GM21717 (cell line): ENCODE data around the gene PMM1.
"Not testable (repeated sequence)": the region's sequence is repeated elsewhere in the genome, so short reads cannot be mapped to it uniquely, and the experiment has no call there.

Experiments
- ATAC-seq: cut with Tn5 transposase; IDR thresholded peaks from one replicate; pipeline ENCODE4 v1.9.1; 2021; ENCODE audit warnings: mild to moderate bottlenecking, moderate library complexity; ENCODE audit not compliant: unreplicated experiment

PMM1 gene

DNA sequence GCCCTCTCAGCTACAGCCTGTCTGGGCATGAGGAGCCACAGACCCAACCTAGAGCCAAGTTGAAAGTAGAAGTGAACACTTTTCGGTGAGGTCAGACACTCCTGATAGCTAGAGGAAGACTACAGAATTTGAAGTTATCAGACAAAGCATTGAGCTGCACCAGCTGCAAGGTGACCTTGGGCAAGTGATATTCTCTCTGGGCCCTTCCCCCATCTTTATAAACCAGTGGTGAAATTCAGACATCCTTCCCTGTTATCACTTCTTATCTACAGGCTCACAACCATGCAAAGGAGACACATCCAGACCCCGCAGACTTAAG lies 8.0 kb upstream of the PMM1 start:
- no peak for ATAC-seq

DNA sequence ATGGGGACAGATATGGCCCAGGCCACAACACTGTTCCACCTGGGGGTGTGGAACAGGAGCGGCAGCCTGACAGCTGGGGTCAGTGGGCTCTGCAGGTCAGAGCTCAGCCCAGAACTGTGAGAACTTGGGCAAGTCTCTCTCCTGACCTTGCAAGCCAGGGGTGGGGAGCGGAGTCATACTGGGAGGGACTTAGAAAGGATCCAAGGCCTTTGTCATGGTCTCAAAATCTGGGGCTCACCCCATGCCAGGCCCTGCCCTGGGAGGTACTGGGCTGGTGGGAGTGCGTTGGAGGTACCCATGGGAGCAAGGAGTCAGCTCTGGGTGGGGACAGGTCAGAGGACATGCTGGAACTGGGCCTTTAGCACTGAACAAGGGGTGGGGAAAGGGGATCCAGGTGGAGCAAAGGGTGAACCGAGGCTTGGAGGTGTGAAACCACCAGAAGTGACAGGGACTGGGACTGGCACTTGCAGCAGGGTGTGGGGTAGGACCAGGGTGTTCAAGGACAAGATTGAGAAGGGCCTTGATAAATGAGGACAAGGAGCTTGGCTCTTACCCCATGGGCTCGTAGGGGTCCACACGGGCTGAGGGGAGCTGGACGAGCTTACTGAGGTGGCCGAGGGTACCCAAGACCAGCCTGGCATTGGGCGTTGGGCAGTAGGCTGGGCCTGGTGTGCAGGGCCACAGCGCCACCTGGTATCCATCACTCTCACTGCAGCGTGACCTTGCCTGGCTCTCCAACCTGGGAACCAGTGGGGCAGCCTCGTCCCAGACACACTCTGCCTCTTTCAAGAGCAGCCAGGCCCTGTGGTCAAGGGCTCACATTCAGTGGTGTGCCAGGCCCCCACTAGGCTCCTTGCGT lies 7.4 kb upstream of the PMM1 start:
- no peak for ATAC-seq

DNA sequence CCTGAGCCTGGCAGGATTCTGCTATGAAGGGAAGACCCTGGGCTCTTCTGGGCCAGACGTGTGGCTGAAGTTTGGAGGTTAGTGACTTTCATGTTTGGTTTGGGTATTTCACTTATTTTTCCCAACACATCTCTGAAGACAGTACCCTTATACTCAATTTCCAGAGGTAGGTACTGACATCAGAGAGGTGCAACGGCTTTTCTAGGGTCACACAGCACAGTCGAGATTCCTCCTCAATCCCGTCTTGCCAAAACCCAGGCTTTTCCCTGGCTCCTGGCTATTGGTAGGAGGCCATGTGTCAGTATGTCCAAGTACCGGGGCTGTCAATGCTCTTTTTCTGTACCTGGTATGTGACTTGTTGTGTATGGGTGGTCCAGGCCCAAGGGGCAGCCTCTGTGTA lies 6.1 kb upstream of the PMM1 start:
- no peak for ATAC-seq

DNA sequence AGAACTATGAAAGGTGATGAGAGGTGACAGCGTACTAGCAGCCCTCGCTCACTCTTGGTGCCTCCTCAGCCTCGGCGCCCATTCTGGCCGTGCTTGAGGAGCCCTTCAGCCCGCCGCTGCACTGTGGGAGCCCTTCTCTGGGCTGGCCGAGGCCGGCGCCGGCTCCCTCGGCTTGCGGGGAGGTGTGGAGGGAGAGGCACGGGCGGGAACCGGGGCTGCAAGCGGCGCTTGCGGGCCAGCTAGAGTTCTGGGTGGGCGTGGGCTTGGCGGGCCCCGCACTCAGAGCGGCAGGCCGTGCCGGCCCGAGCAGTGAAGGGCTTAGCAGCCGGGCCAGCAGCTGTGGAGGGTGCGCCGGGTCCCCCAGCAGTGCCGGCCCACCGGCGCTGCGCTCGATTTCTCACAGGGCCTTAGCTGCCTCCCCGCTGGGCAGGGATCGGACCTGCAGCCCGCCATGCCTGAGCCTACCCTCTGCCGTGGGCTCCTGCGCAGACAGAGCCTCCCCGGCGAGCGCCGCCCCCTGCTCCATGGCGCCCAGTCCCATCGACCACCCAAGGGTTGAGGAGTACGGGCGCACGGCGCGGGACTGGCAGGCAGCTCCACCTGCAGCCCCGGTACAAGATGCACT lies 3.8 kb upstream of the PMM1 start:
- not testable (repeated sequence) for ATAC-seq

DNA sequence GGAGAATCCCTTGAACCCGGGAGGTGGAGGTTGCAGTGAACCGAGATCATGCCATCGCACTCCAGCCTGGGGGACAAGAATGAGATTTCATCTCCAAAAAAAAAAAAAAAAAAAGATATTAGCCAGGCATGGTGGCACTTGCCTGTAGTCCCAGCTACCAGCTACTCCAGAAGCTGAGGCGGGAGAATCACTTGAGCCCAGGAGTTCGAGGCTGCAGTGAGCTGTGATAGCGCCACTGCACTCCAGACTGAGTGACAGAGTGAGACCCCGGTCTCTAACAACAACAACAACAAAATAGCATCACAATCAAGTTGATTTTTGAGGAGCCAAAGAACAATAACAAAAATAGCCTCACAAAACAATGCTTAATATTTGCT lies 2.3 kb downstream of the PMM1 start:
- ATAC-seq, result no peak

DNA sequence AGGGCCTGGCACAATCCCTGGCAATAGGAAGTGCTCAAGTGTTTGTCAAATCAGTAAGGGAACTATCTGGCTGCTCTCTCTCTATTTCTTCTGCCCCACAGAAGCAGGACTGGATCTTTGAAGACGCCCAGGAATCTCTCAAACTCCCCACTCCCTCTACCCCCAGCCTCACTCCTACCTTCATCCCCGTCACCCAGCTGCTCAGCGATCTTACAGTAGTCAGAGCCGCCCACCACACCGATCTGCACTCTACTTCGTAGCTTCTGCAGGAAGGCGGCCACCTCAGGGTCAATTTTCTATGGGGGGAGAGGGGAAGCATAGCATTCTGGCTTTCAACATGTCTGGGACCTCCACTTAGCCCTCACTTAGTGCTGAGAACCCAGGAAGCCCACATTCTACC lies 3.7 kb downstream of the PMM1 start:
- ATAC-seq, result no peak

DNA sequence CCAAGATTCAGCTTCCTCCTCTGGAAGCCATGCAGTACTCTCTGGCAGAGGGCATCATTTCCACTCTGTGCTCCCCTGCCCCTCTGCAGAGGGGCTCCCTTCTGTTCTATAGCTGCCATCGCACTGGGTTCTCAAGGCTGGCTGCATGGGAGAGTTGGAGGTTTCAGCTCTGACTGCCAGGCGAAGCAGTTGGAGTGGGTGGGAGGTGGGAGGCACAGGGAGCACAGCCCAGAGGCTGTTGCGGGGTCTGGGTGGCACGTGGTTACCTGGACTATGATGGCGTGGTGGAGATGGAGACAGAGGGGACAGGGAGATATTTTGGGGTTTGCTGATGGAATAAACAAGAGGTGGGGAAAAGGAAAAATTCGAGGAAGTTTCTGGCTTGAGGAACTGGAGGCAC lies 4.8 kb downstream of the PMM1 start:
- ATAC-seq, result no peak

DNA sequence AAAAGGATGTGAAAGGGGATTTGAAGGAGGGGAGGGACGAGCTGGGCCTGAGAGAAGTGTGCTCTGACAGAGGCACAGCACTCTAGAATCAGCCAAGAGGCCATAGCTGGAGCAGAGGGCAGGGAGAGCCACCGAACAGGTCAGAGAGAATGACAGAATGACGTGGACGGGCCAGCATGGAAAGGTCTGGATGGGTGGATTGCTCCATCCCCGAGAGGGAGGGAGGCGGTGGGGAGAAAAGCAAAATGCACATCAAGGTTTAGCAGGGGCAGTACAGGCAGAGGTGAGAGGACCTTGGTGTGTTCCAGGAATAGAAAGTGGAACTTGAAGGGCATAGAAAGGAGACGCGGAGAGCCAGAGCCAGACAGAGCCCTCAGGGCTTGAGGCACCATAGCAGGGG lies 6.9 kb downstream of the PMM1 start:
- no peak for ATAC-seq

DNA sequence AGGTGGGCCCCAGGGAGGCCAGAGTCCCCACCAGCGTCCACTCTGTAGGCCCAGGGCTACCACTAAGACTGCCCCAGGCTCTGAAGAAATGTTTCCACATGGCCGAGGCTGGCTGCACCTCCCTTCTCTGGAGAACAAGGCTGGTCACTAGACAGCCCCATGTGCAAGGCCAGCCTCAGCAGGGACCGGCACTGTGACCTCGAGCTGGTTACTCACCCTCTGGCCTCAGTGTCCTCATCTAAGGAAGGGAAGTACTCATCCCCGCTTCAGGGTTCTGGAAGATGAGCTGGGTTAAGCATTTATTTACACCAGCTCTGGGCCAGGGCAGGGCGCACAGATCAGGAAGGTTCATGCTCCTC lies 9.7 kb downstream of the PMM1 start:
- ATAC-seq, result no peak

DNA sequence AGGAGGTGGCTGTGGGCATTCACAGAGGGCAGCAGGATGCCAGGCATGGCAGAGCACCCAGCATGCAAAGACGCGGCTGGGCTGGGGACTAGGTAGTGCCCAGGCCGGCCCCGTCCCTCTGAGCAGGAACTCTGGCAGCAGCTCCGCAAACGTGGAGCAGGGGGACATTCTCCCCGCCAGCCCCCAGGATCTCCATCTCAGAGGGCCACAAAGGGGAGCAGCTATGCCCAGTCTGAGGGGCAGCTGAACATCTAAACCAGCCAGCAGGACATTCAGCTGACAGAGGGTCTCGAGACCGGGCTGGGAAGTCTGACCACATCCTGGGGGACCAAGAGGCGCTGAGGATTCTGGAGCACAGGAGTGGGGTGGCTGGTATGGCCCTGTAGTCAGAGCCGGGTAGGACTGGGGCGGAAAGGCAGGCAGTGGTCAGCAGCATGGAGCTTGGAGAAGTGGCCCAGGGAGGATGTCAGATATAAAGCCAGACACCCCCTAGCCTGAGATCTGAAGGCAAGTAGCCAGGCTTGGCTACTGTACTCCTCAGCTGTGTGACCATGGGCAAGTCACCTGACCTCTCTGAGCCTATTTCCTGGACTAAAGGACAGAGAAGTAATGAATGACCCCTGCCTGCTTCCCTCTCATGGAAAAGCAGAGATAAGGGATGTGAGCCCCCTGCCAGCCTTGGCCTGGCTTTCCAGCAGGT lies 10.2 kb downstream of the PMM1 start:
- no peak for ATAC-seq

DNA sequence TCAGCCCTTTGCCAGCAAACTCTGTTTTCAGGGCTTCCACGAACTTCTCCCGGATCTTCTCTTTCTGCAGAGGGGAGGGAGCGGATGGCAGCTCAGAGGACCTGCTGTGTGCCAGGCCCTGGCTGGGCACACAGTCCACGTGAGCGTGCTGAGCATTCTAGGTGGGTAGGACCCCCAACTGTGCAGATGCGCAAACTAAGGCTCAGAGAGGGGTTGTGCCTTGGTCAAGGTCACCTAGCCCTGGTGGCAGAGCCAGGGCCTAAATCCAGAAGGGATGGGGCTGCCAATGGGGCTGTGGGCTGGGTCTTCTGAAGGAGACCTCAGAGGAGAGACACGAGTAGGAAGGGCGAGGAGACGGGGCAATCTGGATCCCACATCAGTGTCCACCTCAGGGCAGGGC lies 10.8 kb downstream of the PMM1 start:
- ATAC-seq, result no peak

DNA sequence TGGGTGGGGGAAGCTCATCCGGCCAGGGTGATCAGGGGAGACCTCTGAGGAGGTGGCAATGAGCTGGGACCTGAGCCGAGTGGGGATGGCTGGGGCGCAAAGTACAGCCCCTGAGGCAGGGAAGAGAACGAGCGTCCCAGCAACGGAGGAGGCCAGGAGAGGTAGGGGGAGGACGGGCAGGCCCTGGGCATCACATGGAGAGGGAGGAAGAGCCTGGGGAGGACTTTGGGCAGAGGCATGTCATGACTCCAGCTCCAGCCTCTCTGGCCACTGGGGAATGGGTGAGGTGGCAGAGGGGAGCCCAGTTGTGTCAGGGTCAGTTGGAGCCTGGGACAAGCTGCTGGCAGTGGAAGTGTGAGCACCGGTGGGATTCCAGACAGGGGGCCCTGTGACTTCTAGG lies 11.5 kb downstream of the PMM1 start:
- no peak for ATAC-seq

DNA sequence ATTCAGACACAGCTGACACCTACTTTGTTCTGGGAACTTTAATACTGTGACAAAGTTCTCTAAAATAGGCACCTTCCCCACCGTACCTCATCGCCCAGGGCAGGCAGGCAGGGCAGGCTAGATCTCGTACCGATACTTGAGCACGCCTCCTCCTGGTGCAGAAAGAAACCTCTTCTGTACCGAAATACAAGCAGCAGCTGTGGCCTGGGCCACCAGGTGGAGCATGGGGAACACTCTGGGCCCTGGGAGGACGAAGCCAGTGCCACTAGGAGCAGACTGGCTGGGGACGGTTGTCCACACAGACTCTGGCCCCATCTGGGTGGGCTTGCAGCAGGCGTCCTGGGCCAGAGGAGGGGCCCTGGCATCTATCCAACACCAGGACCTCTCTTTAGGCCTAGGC lies 12.8 kb downstream of the PMM1 start:
- ATAC-seq, result no peak

DNA sequence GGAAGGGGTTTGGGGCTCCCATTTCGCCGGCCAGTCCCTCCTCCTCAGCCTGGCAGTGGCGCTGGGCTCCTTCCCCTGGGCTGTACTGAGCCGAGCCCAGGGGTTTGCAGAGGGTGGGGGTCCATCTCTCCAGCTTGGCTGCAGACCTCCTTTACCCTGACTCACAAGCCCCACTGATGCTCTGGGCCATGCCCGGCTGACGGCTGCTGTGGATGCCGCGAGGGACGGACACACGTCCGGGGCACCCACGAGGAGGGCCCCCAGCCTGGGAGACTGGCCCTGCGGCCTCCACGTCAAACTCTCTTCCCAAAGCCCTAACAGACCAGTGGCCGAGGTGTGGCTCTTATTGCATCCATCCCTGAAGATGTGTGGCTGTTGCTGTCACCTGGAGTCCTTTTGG lies 14.1 kb downstream of the PMM1 start:
- no peak for ATAC-seq

DNA sequence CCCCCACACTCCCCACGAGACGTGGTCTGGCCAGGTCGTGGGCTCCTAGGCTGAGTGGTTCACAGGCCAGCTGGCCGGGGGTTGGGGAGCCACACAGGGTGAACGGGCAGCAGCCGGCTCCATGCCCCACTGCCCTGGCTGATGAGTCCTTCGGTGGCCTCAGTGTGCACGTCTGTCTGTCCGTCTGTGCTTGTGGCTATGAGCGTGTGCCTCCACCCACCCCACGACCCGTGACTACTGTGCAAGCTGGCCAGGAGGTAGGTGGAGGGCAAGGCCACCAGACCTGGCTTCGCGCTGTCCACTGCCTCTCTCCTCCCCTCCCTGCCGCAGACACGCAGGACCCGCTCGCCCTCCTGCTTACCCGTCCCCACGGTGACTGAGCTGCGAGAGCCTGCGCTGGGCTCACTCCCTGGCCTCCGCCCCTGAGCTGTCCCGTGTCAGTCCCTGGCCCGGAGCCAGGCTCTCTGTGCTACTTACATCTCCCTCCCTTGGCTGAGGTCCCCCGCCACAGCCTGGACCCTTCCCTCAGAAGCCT lies 14.7 kb downstream of the PMM1 start:
- no peak for ATAC-seq

DNA sequence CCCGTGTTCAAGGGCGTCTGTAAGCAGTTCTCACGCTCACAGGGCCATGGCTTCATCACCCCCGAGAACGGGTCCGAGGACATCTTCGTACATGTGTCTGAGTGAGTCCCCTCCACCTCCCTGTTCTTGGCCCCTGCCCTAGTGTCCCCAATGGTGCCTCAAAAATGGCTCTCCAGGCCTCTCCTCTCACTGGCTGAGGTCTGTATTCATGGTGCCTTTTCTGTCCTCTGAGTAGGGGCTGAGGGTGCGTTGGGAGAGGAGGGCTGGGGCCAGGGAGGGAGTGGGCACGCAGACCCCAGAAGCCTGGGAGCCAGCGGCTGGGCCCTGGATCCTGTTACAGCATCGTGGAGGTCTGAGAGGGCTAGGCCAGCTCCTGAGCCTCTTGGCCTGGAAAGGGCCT lies 16.0 kb downstream of the PMM1 start:
- no peak for ATAC-seq

DNA sequence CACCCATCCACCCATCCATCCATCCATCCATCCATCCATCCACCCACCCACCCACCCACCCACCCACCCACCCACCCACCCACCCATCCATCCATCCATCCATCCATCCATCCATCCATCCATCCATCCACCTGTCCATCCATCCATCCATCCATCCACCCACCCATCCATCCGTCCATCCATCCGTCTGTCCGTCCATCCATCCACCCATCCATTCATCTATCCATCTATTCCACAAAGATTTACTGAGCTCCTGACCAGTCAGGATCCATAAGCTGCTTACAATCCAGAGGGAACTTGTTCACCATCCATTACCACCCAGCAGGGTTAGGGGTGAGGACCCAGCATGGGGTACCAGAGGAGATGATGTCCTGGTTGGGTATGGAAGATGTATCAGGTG lies 17.3 kb downstream of the PMM1 start:
- ATAC-seq, result not testable (repeated sequence)

DNA sequence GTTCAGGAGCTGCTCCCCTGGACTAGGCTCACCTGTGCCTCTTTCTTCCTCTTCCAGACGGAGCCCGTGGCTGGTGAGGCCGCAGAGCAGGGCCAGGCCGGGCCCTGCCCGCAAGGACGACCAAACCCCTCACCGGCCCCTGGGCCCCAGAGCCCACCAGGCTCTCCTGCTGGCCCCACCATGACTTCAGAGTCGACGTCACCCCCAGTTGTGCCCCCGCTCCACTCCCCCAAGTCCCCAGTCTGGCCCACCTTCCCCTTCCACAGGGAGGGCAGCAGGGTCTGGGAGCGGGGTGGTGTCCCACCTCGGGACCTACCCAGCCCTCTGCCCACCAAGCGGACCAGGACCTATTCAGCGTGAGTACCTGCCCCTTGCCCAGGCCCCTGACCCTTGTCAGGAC lies 17.9 kb downstream of the PMM1 start:
- no peak for ATAC-seq

DNA sequence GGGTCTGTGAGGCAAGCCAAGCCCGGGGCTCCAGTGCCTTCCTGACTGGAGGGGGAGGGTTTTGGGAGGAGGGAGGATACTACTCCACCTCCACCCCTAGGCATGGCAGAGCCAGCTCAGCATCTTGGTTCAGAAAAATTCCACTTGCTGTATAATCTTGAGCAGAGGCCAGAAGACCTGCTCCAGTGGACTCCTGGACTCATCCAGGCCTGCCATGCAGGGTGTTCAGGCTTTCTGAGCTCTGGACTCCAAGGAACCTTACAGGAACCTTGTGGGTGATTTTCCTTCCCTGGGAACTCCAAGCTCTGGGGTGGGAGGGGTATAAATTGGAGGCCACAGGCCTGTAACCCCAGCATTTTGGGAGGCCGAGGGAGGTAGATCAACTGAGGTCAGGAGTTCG lies 19.4 kb downstream of the PMM1 start:
- no peak for ATAC-seq

DNA sequence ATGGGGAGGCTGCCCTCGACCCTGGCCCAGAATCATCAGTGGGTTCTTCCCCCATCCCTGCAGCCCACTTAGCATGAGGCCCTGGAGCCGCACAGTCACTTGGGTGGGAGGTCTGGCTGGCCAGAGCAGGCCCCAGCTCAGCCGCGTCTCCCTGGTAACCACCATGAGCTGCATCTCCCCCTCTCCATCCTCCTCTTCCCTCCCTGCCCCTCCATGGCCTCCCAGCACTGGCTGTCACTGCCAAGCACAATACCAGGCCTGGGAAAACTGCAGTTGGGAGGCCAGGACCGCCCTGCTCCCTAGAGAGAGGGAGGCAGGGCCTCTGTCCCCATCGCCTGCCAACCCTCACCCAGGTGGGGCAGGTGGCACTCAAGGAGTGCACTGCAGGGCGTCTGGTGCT lies 20.8 kb downstream of the PMM1 start:
- ATAC-seq, result no peak

DNA sequence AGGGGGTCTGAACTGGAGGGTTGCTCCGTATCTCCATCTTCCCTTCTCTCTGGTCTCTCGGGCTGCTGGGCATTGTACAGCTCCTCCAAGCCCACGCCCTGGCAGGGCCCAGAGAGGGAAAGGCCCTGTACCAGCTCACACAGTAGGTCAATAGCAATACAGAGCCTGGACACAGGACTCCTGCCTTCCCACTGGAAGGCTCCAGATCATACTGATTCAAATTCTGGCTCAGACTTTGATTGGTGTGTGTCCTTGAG lies 22.2 kb downstream of the PMM1 start:
- no peak for ATAC-seq

DNA sequence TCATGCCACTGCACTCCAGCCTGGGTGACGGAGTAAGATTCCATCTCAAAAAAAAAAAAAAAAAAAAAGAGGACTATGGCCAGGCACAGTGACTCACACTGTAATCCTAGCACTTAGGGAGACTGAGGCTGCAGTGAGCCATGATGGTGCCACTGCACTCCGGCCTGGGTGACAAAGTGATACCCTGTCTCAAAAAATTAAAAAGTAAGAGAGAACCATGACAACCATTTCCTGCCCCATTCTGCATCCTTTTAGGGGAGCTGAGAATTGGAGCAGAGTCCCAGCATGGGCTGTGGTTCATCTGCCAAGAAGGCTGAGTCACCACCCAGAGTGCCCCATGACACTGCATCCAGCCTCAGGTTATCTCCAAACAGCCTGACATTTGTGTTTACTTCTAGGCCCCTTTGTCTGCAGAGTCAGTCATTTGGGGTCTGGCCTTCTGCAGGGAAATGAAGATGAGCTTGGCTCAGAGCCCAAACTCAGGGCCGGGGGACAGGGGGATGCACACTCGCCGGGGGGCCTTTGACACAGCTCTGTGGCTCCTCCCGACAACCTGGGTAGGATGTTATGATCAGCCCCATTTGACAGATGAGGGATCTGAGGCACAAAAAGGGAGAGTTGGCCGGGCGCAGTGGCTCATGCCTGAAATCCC lies 24.1 kb downstream of the PMM1 start:
- ATAC-seq, result no peak
